Skeletal muscle satellite cell (primary cell): ENCODE measurements around the gene SHISAL1.

Experiments
- H3K27me3 ChIP-seq: 2 replicates; pipeline ENCODE4 v1.7.0; 2013; ENCODE audit warnings: low read length; ENCODE audit not compliant: control insufficient read depth, insufficient read depth
- H3K36me3 ChIP-seq: 2 replicates; pipeline ENCODE4 v1.7.0; 2013; ENCODE audit warnings: mild to moderate bottlenecking, control low read depth, low read length; ENCODE audit not compliant: insufficient read depth
- H3K4me1 ChIP-seq: 2 replicates; pipeline ENCODE4 v1.7.0; 2013; ENCODE audit warnings: low read length; ENCODE audit not compliant: control insufficient read depth, insufficient read depth
- H3K4me2 ChIP-seq: 2 replicates; pipeline ENCODE4 v1.7.0; 2013; ENCODE audit warnings: mild to moderate bottlenecking, low read length
- H3K4me3 ChIP-seq: 2 replicates; pipeline ENCODE4 v1.7.0; 2013; ENCODE audit warnings: low read length
- H3K9ac ChIP-seq: 2 replicates; pipeline ENCODE4 v1.7.0; 2013; ENCODE audit warnings: mild to moderate bottlenecking, low read depth, low read length, moderate library complexity
- H3K9me3 ChIP-seq: replicated peaks from 2 replicates; pipeline ENCODE4 v1.7.0; 2013; ENCODE audit warnings: mild to moderate bottlenecking, control low read depth, low read length

Gene SHISAL1

DNA sequence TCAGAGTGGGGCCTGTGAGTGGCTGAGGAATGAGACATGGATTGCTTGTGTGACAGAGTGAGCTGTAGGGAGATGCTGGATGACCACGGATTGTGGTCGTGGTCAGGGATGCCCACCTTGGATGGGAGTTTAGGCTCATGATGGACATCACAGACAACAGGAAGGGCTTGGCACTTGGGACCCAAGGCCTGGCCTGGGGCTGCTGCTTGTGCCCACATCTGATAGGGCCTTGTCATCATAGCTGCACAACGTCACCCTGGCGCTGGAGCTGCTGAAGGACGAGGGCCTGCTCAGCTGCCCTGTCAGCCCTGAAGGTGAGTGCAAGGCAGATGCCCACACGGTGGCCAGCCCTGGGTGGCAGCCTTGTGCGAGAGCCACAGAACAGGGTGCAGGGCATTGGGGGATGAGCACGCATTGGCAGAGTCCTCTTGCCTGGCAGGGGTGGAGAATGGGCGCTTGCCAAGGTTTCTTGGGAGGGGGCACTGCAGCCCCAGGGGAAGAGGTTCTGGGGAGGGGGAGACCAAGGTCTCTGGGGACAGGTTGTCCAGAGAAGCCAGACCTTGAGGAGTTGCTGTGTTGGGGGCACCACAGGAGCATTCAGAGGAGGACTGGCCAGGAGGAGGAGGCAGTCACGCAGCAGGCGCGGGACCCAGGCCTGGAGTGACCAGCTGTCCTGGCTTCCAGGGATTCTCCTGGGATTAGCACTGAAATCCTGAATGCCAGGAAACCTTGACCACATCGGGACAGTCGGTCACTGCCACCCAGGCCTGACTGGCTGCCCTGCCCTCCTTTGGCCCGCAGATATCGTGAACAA, 107.0 kb downstream of the SHISAL1 start:
- Histone ChIP-seq H3K27me3 (peaks cover 69% of the 10 kb centered on the region), H3K9ac (no peak overlapping the region), H3K4me3 (no peak overlapping the region), H3K4me2 (no peak overlapping the region), H3K9me3 (no peaks in the 10 kb centered on the region), H3K36me3 (no peaks in the 10 kb centered on the region), H3K4me1 (peaks cover 9% of the 10 kb centered on the region)

DNA sequence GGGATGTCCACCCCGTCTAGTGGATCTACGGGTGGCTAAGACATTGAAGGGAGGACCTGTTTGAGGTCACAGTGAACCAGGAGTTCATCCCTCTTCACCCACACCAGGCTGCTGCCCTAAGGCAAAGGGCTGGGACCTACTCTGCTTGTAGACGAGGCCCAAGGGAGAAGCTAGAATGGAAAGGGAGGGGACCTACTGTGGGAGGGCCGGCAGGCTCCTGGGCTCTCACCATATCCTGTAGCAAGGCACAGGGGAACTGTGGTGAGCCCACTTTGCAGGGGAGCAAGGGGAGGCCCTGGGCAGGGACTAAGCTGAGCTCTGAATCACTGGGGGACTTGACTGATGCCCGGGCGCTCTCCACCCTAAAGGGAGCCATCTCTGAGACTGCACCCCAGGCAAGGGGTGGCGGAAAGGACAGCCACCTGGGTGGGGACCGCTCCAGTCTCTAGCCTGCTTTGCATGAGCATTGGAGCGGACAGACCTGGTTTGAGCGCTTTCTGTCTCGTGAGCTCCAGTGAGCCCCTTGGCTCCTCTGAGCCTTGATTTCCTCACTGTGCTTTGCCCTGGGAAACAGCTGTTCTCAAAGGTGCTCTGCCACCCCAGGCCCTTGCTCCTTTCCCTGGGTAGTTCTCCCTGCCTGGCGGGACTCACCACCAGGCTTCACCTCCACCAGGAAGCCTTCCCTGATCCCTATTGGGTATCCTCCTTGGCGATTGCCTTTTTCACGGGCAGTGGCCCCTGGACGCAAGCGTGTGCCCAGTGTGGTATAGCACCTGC, 107.8 kb downstream of the SHISAL1 start:
- no peaks in the 10 kb centered on the region for H3K9me3 ChIP-seq
- no peak overlapping the region for H3K9ac ChIP-seq
- no peak overlapping the region for H3K4me2 ChIP-seq
- no peaks in the 10 kb centered on the region for H3K36me3 ChIP-seq
- H3K4me1 ChIP-seq: peaks cover 9% of the 10 kb centered on the region
- peaks cover 75% of the 10 kb centered on the region for H3K27me3 ChIP-seq
- H3K4me3 ChIP-seq: no peak overlapping the region

DNA sequence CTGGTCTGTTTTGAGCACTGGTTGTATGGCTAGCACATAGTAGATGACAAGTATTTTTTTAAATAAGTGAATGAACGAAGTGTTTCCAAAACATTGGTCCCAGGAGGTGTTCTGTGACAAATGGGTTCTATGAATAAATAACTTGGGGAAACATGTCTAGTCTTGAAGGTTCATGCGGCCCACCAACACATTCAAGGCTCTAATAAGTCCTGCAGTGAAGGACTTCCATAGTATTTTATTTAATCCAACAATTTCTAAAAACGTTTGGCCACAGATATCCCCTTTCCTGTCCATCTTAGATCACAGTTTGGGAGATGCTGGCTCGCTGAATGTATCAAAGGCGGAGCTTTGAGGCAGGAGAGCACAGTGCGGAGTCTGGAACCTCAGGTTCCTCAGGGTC, 109.5 kb downstream of the SHISAL1 start:
- no peaks in the 10 kb centered on the region for H3K9me3 ChIP-seq
- H3K4me1 ChIP-seq: peaks cover 9% of the 10 kb centered on the region
- H3K27me3 ChIP-seq: peaks cover 81% of the 10 kb centered on the region
- no peak overlapping the region for H3K4me2 ChIP-seq
- no peak overlapping the region for H3K9ac ChIP-seq
- H3K36me3 ChIP-seq: no peaks in the 10 kb centered on the region
- H3K4me3 ChIP-seq: no peak overlapping the region

DNA sequence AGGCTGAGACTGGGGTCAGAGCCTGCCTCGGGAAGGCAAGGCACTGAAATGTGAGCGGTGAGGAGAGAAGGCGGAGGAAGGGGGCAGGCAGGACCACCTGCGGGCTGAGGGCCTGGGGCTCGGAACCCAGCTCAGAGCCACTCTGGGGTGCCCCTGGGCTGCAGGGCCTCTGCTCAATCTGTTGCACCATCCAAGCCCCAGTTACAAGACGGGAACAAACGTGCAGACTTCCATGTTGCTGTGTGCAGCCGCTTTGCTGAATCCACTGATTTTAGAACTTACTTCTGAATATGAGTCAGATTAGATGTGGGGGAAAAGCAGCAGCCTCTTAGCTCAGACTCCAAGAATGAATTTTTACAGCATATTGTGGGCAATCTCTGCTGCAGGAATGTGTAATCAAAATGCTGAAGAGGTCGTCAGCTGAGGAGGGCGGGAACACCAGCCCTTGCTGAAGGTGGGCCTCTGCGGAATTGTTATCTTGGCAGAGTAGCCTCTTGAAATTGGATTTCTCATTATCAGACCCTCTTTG, 110.4 kb downstream of the SHISAL1 start:
- H3K4me1 ChIP-seq: peaks cover 9% of the 10 kb centered on the region
- no peak overlapping the region for H3K9ac ChIP-seq
- H3K4me3 ChIP-seq: no peak overlapping the region
- H3K9me3 ChIP-seq: no peaks in the 10 kb centered on the region
- H3K4me2 ChIP-seq: no peak overlapping the region
- peaks cover 84% of the 10 kb centered on the region for H3K27me3 ChIP-seq
- H3K36me3 ChIP-seq: no peaks in the 10 kb centered on the region

DNA sequence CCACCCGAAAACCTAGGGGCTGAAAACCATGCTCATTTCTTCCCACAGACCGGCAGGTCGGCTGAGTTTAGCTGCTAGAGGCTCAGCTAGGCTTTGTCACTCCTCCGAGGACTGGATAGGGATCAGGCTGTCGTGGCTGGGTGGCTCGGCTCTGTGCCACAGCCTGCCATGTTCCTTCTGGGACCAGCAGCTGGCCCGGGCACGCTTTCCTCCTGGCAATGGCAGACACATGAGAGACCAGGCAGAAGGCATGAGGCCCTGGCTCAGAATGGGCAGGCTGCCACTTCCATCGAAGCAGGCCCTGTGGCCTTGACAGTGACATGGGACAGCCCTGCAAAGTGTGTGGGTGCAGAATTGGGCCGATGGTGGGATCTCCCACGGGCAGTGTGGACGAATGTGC, 111.1 kb downstream of the SHISAL1 start:
- H3K9ac ChIP-seq: no peak overlapping the region
- no peak overlapping the region for H3K4me2 ChIP-seq
- no peak overlapping the region for H3K4me3 ChIP-seq
- no peaks in the 10 kb centered on the region for H3K9me3 ChIP-seq
- H3K36me3 ChIP-seq: no peaks in the 10 kb centered on the region
- H3K27me3 ChIP-seq: peaks cover 88% of the 10 kb centered on the region
- H3K4me1 ChIP-seq: peaks cover 9% of the 10 kb centered on the region

DNA sequence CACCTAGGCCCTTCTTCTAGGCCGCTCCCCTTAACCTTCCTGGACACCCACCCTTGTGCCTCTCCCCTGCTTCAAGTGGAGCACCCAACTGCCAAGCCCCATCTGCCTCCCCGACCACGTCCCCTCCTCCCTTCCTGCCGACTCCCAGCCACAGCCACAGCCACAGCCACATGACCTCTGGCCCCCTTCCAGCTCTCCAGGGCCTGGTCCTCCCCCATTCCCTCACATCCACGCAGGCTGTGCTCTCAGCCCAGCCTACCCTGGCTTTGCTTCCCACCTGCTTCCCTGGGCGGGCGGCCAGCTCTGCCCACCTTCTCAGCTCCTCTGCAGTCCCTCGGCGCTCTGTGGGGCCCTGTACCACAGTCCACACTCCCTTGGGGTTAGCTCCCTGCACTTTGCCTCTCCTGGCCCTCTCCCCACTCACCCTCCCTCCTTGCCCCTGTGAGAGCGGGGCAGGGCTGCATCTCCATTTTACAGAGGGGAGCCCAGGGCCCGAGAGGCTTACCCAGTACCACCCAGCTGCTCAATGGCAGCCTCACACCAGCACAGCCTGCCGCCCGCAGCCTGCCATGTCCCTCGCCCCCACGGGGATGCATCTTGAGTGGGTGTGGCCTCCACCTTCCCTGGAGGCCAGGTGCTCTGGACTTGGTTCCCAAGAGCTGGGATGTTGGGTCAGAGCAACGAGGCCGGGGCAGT, 111.7 kb downstream of the SHISAL1 start:
- Histone ChIP-seq H3K4me3 (no peak overlapping the region), H3K4me1 (peaks cover 9% of the 10 kb centered on the region), H3K27me3 (peaks cover 88% of the 10 kb centered on the region), H3K9ac (no peak overlapping the region), H3K9me3 (no peaks in the 10 kb centered on the region), H3K4me2 (no peak overlapping the region), H3K36me3 (no peaks in the 10 kb centered on the region)

DNA sequence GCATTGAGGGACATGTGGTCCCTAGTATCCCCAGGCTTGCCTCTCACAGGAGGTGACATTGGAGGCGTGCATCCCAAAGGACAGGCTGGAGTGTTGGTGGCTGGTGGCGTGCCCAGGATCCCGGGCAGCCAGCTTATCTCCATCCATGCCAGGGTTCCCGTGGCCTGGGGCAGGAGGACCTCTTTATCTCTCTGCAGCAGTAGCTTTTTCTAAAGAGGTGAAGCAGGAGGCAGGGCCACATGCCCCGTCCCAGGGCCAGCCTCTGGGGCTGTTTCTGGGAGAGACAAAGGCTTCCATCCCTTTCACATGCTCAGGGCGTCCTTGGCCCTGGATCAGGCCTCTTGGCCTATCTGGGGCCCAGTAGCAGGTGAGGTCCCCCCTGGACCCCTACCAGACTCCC, 112.3 kb downstream of the SHISAL1 start:
- Histone ChIP-seq H3K4me1 (peaks cover 9% of the 10 kb centered on the region), H3K27me3 (peaks cover 86% of the 10 kb centered on the region), H3K4me2 (no peak overlapping the region), H3K4me3 (no peak overlapping the region), H3K36me3 (no peaks in the 10 kb centered on the region), H3K9me3 (no peaks in the 10 kb centered on the region), H3K9ac (no peak overlapping the region)

DNA sequence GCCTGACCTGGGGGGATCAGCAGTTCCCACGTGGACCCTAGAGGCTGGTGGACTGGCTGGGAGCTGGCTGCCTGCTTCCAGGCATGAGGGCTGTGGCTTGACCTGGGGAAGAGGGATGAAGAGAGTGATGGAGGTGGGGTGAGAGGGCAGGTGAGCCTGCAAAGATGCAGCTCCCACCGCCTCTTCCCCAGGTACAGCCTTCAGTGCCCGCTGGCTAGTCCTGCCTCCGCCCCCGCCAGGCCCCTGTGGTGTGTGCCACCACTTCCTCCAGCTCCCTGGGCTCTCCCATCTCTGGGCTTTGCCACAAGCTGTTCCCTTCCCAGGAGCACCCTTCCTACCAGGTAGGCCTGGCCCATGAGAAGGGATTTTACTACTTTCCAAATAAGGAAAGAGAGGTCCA, 112.9 kb downstream of the SHISAL1 start:
- Histone ChIP-seq H3K27me3 (peaks cover 86% of the 10 kb centered on the region), H3K4me1 (peaks cover 9% of the 10 kb centered on the region), H3K9me3 (no peaks in the 10 kb centered on the region), H3K4me3 (no peak overlapping the region), H3K9ac (no peak overlapping the region), H3K36me3 (no peaks in the 10 kb centered on the region), H3K4me2 (no peak overlapping the region)

DNA sequence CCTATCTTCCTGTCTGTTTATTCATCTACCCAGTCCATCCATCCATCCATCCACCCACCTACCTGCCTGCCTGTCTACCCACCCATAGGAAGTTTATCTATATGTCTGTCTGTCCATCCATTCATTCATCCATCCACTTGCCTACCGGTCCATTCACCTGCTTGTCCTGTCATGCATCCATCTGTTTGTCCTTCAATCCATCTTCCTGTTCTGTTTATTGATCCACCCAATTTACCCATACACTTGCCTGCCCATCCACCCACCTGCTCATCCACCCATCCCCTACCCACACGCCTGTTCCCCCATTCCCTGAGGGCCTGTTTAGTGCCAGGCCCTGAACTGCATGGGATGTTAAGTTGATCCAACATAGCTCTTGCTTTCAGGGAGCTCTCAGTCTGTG, 113.6 kb downstream of the SHISAL1 start:
- Histone ChIP-seq H3K9me3 (no peaks in the 10 kb centered on the region), H3K4me2 (no peak overlapping the region), H3K4me1 (peaks cover 9% of the 10 kb centered on the region), H3K36me3 (no peaks in the 10 kb centered on the region), H3K27me3 (peaks cover 86% of the 10 kb centered on the region), H3K4me3 (no peak overlapping the region), H3K9ac (no peak overlapping the region)

DNA sequence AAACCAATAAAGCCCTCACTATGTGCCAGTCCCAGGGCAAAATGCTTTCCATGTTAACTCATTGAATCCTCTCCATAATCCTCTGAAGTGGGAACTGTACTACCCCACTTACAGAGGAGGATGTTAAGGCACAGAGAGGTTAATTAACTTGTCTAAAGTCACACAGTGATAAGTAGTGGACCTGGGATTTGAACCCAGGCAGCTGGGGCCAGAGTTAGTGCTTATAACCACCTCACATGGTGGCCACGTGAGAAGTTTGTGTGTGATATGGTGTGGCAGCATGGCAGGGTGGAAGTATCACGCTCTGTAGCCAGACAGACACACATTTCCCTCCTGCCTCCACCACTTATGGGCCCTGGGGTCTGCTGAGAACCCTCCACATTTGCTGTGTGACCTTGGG, 115.5 kb downstream of the SHISAL1 start:
- no peaks in the 10 kb centered on the region for H3K36me3 ChIP-seq
- H3K4me2 ChIP-seq: no peak overlapping the region
- peaks cover 85% of the 10 kb centered on the region for H3K27me3 ChIP-seq
- peaks cover 4% of the 10 kb centered on the region for H3K4me1 ChIP-seq
- no peaks in the 10 kb centered on the region for H3K9me3 ChIP-seq
- H3K4me3 ChIP-seq: no peak overlapping the region
- H3K9ac ChIP-seq: no peak overlapping the region

DNA sequence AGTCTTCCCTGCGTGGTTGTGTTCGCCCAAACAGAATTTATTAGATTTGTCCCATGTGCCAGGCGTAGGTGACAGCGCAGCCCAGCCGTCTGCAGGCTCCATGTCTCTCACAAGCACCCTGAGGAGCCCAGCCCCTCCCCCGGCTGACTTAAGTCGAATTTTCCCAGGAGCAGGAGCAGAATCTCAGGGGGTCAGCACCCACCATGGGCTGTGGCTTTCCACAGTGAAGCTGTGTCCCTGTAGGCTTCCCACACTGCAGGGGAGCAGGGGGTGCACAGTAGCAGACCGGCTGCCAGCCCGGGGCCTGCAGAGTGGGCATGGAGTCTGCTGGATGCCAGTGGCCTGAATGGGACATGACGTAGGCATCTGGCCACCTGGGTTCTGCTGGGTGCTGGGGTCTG, 116.0 kb downstream of the SHISAL1 start:
- Histone ChIP-seq H3K36me3 (no peaks in the 10 kb centered on the region), H3K4me1 (no peaks in the 10 kb centered on the region), H3K9me3 (no peaks in the 10 kb centered on the region), H3K4me2 (no peak overlapping the region), H3K4me3 (no peak overlapping the region), H3K9ac (no peak overlapping the region), H3K27me3 (peaks cover 80% of the 10 kb centered on the region)
